HepG2 (cell line): ENCODE results near the gene IL17RC. TPM values are rescaled to one million over a fixed set of nuclear protein-coding genes. Genes with fewer than 3 reads are reported as not detected.

Experiments
- ARID3A ChIP-seq: IDR thresholded peaks from 2 replicates; pipeline ENCODE4 v1.6.1; 2012; ENCODE audit warnings: low read depth, low read length, improper control_type of control experiment
- CREB1 ChIP-seq, 2 experiments: fragments of 450-650 bp in 1 of 2; IDR thresholded peaks; 2 replicates each; pipeline ENCODE4 v1.6.1; 2016 to 2017; ENCODE audit warnings: control low read depth in 1 of 2, mild to moderate bottlenecking in 1 of 2, missing compliant biosample characterization in 1 of 2, missing genetic modification characterization in 1 of 2
- DMTF1 ChIP-seq: sonication (generic); formaldehyde crosslinking; IDR thresholded peaks from 2 replicates; pipeline ENCODE4 v1.4.0; 2020; ENCODE audit warnings: mild to moderate bottlenecking, missing genetic modification reagents
- FOXA1 ChIP-seq, 2 experiments: fragments of 450-650 bp in 1 of 2; sonication (generic) in 1 of 2; formaldehyde crosslinking in 1 of 2; IDR thresholded peaks; 2 replicates each; pipeline versions ENCODE4 v1.4.0 to v1.6.1; 2016 to 2020; ENCODE audit warnings: missing genetic modification reagents in 1 of 2
- FUBP1 ChIP-seq: sonication (generic); formaldehyde crosslinking; IDR thresholded peaks from 2 replicates; pipeline ENCODE4 v1.5.1; 2020; ENCODE audit warnings: missing genetic modification reagents, mild to moderate bottlenecking, borderline replicate concordance
- IKZF5 ChIP-seq: IDR thresholded peaks from 2 replicates; pipeline ENCODE4 v1.6.1; 2018; ENCODE audit warnings: missing genetic modification reagents, mild to moderate bottlenecking, missing compliant biosample characterization
- ISL2 ChIP-seq: sonication (generic); formaldehyde crosslinking; IDR thresholded peaks from 2 replicates; pipeline ENCODE4 v1.5.0; 2020; ENCODE audit warnings: missing genetic modification reagents
- JUN ChIP-seq: sonication (generic); formaldehyde crosslinking; IDR thresholded peaks from 2 replicates; pipeline ENCODE4 v1.4.0; 2020; ENCODE audit warnings: mild to moderate bottlenecking, missing genetic modification reagents
- KLF16 ChIP-seq, 2 experiments: sonication (generic) in 1 of 2; formaldehyde crosslinking in 1 of 2; IDR thresholded peaks; 2 replicates each; pipeline versions ENCODE4 v1.6.1 to v1.8.0; 2016 to 2023; ENCODE audit warnings: missing genetic modification reagents in 2 of 2, missing compliant biosample characterization in 1 of 2
- MAFG ChIP-seq: sonication (generic); formaldehyde crosslinking; IDR thresholded peaks from 2 replicates; pipeline ENCODE4 v1.5.1; 2020; ENCODE audit warnings: mild to moderate bottlenecking, missing genetic modification reagents
- NFE2 ChIP-seq: sonication (generic); formaldehyde crosslinking; IDR thresholded peaks from 2 replicates; pipeline ENCODE4 v1.4.0; 2020; ENCODE audit warnings: missing genetic modification reagents
- PCBP2 ChIP-seq: fragments of 200-400 bp; formaldehyde crosslinking; optimal IDR thresholded peaks from 2 replicates; pipeline ENCODE3; 2018; ENCODE audit warnings: low read length, low read depth; ENCODE audit not compliant: poor library complexity, severe bottlenecking
- RXRB ChIP-seq: IDR thresholded peaks from 2 replicates; pipeline ENCODE4 v1.6.1; 2016; ENCODE audit warnings: borderline replicate concordance, missing genetic modification reagents, missing compliant biosample characterization
- TBX2 ChIP-seq: sonication (generic); formaldehyde crosslinking; IDR thresholded peaks from 2 replicates; pipeline ENCODE4 v1.5.0; 2020; ENCODE audit warnings: missing genetic modification reagents, mild to moderate bottlenecking, borderline replicate concordance
- ZNF205 ChIP-seq: IDR thresholded peaks from 2 replicates; pipeline ENCODE4 v1.6.1; 2018; ENCODE audit warnings: missing biosample characterization, missing genetic modification reagents
- polyA plus RNA-seq, 8 experiments: library from polyadenylated mRNA; depleted of rRNA in 3 of 8; stranded (reverse) in 7 of 8; unstranded in 1 of 8; fragments of >200 nt; fragmentation: Illumina TruSeq in 4 of 8; extraction: Trizol in 4 of 8; gene quantifications; 2 replicates each; pipeline versions ENCODE4 v1.2.1 to v1.2.3, GENCODE V29; 2011 to 2016; ENCODE audit warnings: low read depth in 4 of 8, missing spikeins in 1 of 8, mixed read lengths in 1 of 8; ENCODE audit not compliant: insufficient read depth in 1 of 8
- total RNA-seq, 5 experiments: library from RNA; depleted of rRNA; stranded (reverse); fragments of >200 nt; fragmentation: Illumina TruSeq; extraction: Trizol; gene quantifications; 2 replicates each; pipeline ENCODE4 v1.2.3, GENCODE V29; 2016; ENCODE audit warnings: low read depth in 1 of 5

Gene IL17RC
- total and polyA plus RNA-seq, 2 of the 13 experiments (the other 11 are each of a cell fraction or from before 2014, with no cell fraction given), result 20.7 to 24.0 TPM

- TF ChIP-seq IKZF5, result peak; percentile 33; the same call in 1 of the 2 replicates
- 0 out of 2 replicates have a peak, but pooled peaks have one; percentile 29 for TF ChIP-seq ARID3A
- no peak for TF ChIP-seq PCBP2
- peak; percentile 26; the same call in 1 of the 2 replicates for TF ChIP-seq TBX2 (CRISPR knock-in tag)
- TF ChIP-seq KLF16 (CRISPR knock-in tag; IDR thresholded peaks at IDR 0.05), result peak in 1 of 2 experiments; percentile 64; a peak in 1 of 4 replicates
- TF ChIP-seq RXRB (CRISPR knock-in tag), result peak; percentile 30; the same call in 1 of the 2 replicates
- peak; percentile 41; the same call in 1 of the 2 replicates for TF ChIP-seq NFE2 (CRISPR knock-in tag)
- TF ChIP-seq ISL2, result no peak
- peak; percentile 53; the same call in 1 of the 2 replicates for TF ChIP-seq CREB1 (IDR thresholded peaks at IDR 0.05)
- TF ChIP-seq CREB1 (CRISPR knock-in tag; IDR thresholded peaks at IDR 0.05), result peak; percentile 70
- TF ChIP-seq FOXA1 (IDR thresholded peaks at IDR 0.05), result no peak
- peak; percentile 29; the same call in 1 of the 2 replicates for TF ChIP-seq FOXA1 (CRISPR knock-in tag; IDR thresholded peaks at IDR 0.05)
- TF ChIP-seq DMTF1 (CRISPR knock-in tag), result no peak
- no peak for TF ChIP-seq FUBP1 (CRISPR knock-in tag)
- TF ChIP-seq JUN (CRISPR knock-in tag), result peak; percentile 87; the same call in 1 of the 2 replicates
- peak; percentile 82 for TF ChIP-seq MAFG (CRISPR knock-in tag)
- TF ChIP-seq ZNF205 (CRISPR knock-in tag), result no peak
Observed at GRCh38 chr3:9976721-9977709, 60.1 kb downstream of the IL17RC start (continued).
